HCT116 (cell line): ENCODE results near the gene AXIN1. TPM values are rescaled to one million over a fixed set of nuclear protein-coding genes. Genes with fewer than 3 reads are reported as not detected.

Experiments used
- ATAC-seq: fragments of 200-7000 bp; cut with Tn5 transposase; 2 replicates; pipeline ENCODE4 v1.9.1; 2020; ENCODE audit warnings: mild to moderate bottlenecking, moderate library complexity
- BruUV-seq: library from RNA; stranded (reverse); fragments of 400-500 nt; replicated peaks from 2 replicates; lab custom pipeline; 2021; lab: Mats Ljungman, UMichigan
- CTCF ChIA-PET: fragments of 300-600 bp; sonication (Branson Sonifier 250); formaldehyde crosslinking; loops from one replicate; lab custom pipeline; 2021; ENCODE audit warnings: antibody characterized with exemption; lab: Charles Lee
- POLR2A ChIA-PET: fragments of 300-600, 350-600 bp; sonication (Branson Sonifier 250); formaldehyde crosslinking; loops from one replicate; lab custom pipeline; 2021; ENCODE audit warnings: antibody characterized with exemption; lab: Charles Lee
- RAD21 ChIA-PET, 2 experiments: fragments of 300-600 bp; sonication (Branson Sonifier 250); formaldehyde crosslinking; loops; one replicate each; lab custom pipeline; 2023; ENCODE audit warnings: low total read pairs in 2 of 2; ENCODE audit not compliant: uncharacterized antibody in 2 of 2, unreplicated experiment in 2 of 2, low non-redundant PET in 1 of 2; lab: Charles Lee
- DNase-seq: peaks from one replicate; pipeline ENCODE4 v3.0.0-alpha.2; 2010; ENCODE audit warnings: low read depth, low spot score
- H2AFZ ChIP-seq: fragments of 200-600 bp; shearing (Covaris generic), sonication (generic); 2 replicates; pipeline ENCODE4 v1.6.1; 2017; ENCODE audit warnings: low read depth, mixed run types, mixed read lengths, antibody characterized with exemption, low read length; ENCODE audit not compliant: poor library complexity, severe bottlenecking
- H3K27ac ChIP-seq: 2 replicates; pipeline ENCODE4 v1.5.1; 2012; ENCODE audit warnings: low read depth, low read length
- H3K27me3 ChIP-seq: fragments of 200-600 bp; sonication (generic); 2 replicates; pipeline ENCODE4 v1.6.1; 2016; ENCODE audit warnings: mixed run types, low read length, mixed read lengths; ENCODE audit not compliant: insufficient read depth
- H3K36me3 ChIP-seq, 2 experiments: fragments of 200-500 bp in 1 of 2; fragments of 200-600 bp in 1 of 2; sonication (Bioruptor generic) in 1 of 2; sonication (generic) in 1 of 2; 2 replicates each; pipeline versions ENCODE4 v1.5.1 to v1.6.1; 2014 to 2016; ENCODE audit warnings: low read length in 2 of 2, inconsistent platforms in 1 of 2, mixed read lengths in 1 of 2, mixed run types in 1 of 2; ENCODE audit not compliant: insufficient read depth in 2 of 2, control insufficient read depth in 1 of 2
- H3K4me1 ChIP-seq, 2 experiments: fragments of 200-600 bp in 1 of 2; sonication (generic) in 1 of 2; 2 replicates each; pipeline versions ENCODE4 v1.5.1 to v1.6.1; 2012 to 2017; ENCODE audit warnings: low read length in 2 of 2, inconsistent platforms in 1 of 2, mild to moderate bottlenecking in 1 of 2, mixed read lengths in 1 of 2, mixed run types in 1 of 2, moderate library complexity in 1 of 2; ENCODE audit not compliant: insufficient read depth in 2 of 2, control insufficient read depth in 1 of 2
- H3K4me2 ChIP-seq: fragments of 200-600 bp; sonication (generic); 2 replicates; pipeline ENCODE4 v1.6.1; 2017; ENCODE audit warnings: mixed run types, low read length, mixed read lengths
- H3K4me3 ChIP-seq, 2 experiments: fragments of 200-600 bp in 1 of 2; sonication (generic) in 1 of 2; replicated peaks in 1 of 2; 2 replicates each; pipeline ENCODE4 v1.5.1; 2011 to 2016; ENCODE audit warnings: low read length in 2 of 2, control low read depth in 1 of 2, low read depth in 1 of 2, mild to moderate bottlenecking in 1 of 2, mixed read lengths in 1 of 2, mixed run types in 1 of 2
- H3K79me2 ChIP-seq: fragments of 200-600 bp; sonication (generic); 2 replicates; pipeline ENCODE4 v1.6.1; 2017; ENCODE audit warnings: mild to moderate bottlenecking, mixed run types, low read length, moderate library complexity, mixed read lengths; ENCODE audit not compliant: insufficient read depth
- H3K9ac ChIP-seq: fragments of 200-600 bp; sonication (generic); 2 replicates; pipeline ENCODE4 v1.6.1; 2016; ENCODE audit warnings: low read length, mixed read lengths
- H3K9me2 ChIP-seq: fragments of 200-600 bp; sonication (generic), shearing (Covaris generic); 2 replicates; pipeline ENCODE4 v1.6.1; 2017; ENCODE audit warnings: mixed run types, mild to moderate bottlenecking, moderate library complexity; ENCODE audit not compliant: insufficient read depth
- H3K9me3 ChIP-seq, 2 experiments: fragments of 200-500 bp in 1 of 2; fragments of 200-600 bp in 1 of 2; sonication (Bioruptor generic) in 1 of 2; sonication (generic) in 1 of 2; 2 replicates each; pipeline ENCODE4 v1.6.1; 2014 to 2017; ENCODE audit warnings: low read length in 2 of 2, mixed read lengths in 2 of 2, inconsistent platforms in 1 of 2, low read depth in 1 of 2, mild to moderate bottlenecking in 1 of 2, mixed run types in 1 of 2, moderate library complexity in 1 of 2; ENCODE audit not compliant: control insufficient read depth in 1 of 2, insufficient read depth in 1 of 2
- H4K20me1 ChIP-seq: fragments of 200-600 bp; sonication (generic), shearing (Covaris generic); 2 replicates; pipeline ENCODE4 v1.6.1; 2017; ENCODE audit warnings: mixed run types, mild to moderate bottlenecking, moderate library complexity; ENCODE audit not compliant: insufficient read depth
- CBX3 ChIP-seq: IDR thresholded peaks from 2 replicates; pipeline ENCODE4 v1.6.1; 2012; ENCODE audit warnings: low read depth
- EGR1 ChIP-seq: IDR thresholded peaks from 2 replicates; pipeline ENCODE4 v1.6.1; 2012; ENCODE audit warnings: low read depth
- ELF1 ChIP-seq: IDR thresholded peaks from 2 replicates; pipeline ENCODE4 v1.6.1; 2012; ENCODE audit warnings: low read depth, borderline replicate concordance
- EZH2 ChIP-seq: fragments of 200-600 bp; sonication (generic); IDR thresholded peaks from 2 replicates; pipeline ENCODE4 v1.6.1; 2017; ENCODE audit warnings: antibody characterized with exemption, mixed run types
- JUND ChIP-seq: IDR thresholded peaks from 2 replicates; pipeline ENCODE4 v1.6.1; 2012
- POLR2A ChIP-seq: IDR thresholded peaks from 2 replicates; pipeline ENCODE4 v1.7.0; 2011; ENCODE audit warnings: borderline replicate concordance; ENCODE audit not compliant: insufficient read depth, insufficient read length; ENCODE audit errors: extremely low read depth
- POLR2AphosphoS5 ChIP-seq: IDR thresholded peaks from 2 replicates; pipeline ENCODE4 v1.6.1; 2011; ENCODE audit warnings: mild to moderate bottlenecking, low read depth, low read length, moderate library complexity
- SRF ChIP-seq: IDR thresholded peaks from 2 replicates; pipeline ENCODE4 v1.6.1; 2012; ENCODE audit warnings: low read depth
- YY1 ChIP-seq: IDR thresholded peaks from 2 replicates; pipeline ENCODE4 v1.6.1; 2011; ENCODE audit warnings: low read length, low read depth, moderate library complexity, mild to moderate bottlenecking; ENCODE audit not compliant: insufficient replicate concordance; ENCODE audit errors: extremely low read depth
- ZFX ChIP-seq: fragments of 450-650 bp; IDR thresholded peaks from 2 replicates; pipeline ENCODE4 v1.6.1; 2017
- ZNF274 ChIP-seq: fragments of 200-500 bp; sonication (Bioruptor generic); IDR thresholded peaks from 2 replicates; pipeline ENCODE4 v1.6.1; 2014; ENCODE audit warnings: mild to moderate bottlenecking, low read depth, low read length, inconsistent platforms
- intact Hi-C: fragments of 100-400 bp; cut with micrococcal nuclease; formaldehyde crosslinking; loops from 2 replicates; pipeline ENCODE4 v1.10.0; 2022
- total RNA-seq: library from RNA; stranded (reverse); gene quantifications from one replicate; pipeline ENCODE4 v1.2.1, GENCODE V29; 2021; ENCODE audit not compliant: unreplicated experiment
- TF ChIP-seq, protein P1 (sequence below): IDR thresholded peaks from 2 replicates; pipeline ENCODE4 v1.6.1; 2012
- TF ChIP-seq, protein P2 (sequence below): IDR thresholded peaks from 2 replicates; pipeline ENCODE4 v1.6.1; 2012; ENCODE audit warnings: low read depth
- TF ChIP-seq, protein P3 (sequence below): IDR thresholded peaks from 2 replicates; pipeline ENCODE4 v1.6.1; 2011; ENCODE audit warnings: mild to moderate bottlenecking, low read length, moderate library complexity; ENCODE audit not compliant: insufficient replicate concordance; ENCODE audit errors: extremely low read depth
- TF ChIP-seq, protein P4 (sequence below), 3 experiments: fragments of 200-600 bp in 1 of 3; sonication (generic) in 1 of 3; IDR thresholded peaks in 2 of 3; conservative IDR thresholded peaks in 1 of 3; 2 replicates each; pipeline ENCODE4 v1.5.1; 2012 to 2017; ENCODE audit warnings: low read depth in 2 of 3, low read length in 2 of 3, antibody characterized with exemption in 1 of 3, borderline replicate concordance in 1 of 3, control low read depth in 1 of 3, mild to moderate bottlenecking in 1 of 3, mixed read lengths in 1 of 3, mixed run types in 1 of 3, moderate library complexity in 1 of 3; ENCODE audit not compliant: insufficient read depth in 1 of 3
- TF ChIP-seq, protein P5 (sequence below): IDR thresholded peaks from 2 replicates; pipeline ENCODE4 v1.6.1; 2012

AXIN1 gene
- total RNA-seq, 1 experiment from 2014 or later: 20.2 TPM

DNA sequence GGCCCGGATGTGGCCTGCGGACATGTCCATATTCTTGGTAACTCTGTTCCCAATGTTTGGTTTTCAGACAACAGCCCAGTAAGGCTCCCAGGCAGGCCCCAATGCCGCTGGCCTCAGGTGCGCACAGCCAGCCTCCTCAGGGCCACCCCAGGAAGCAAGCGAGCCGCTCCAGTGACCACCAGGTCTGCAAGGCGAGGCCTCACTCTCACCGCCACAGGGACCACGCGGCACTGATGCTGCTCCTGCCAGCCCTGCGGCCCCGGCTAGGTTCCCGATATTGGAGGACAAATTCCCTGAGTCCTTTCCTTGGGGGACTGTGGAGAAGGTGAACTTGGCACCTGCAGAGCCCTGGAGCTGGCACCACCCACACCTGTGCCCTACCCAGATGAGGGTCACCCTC, 50.6 kb downstream of the AXIN1 start:
- H3K79me2 ChIP-seq: no peaks in the 10 kb centered on the region
- intact Hi-C loops: no loop called here
- H3K4me2 ChIP-seq: no peak overlapping the region
- POLR2A ChIA-PET: no interaction called here
- CTCF ChIA-PET: no interaction called here
- H3K4me1 ChIP-seq: no peaks in the 10 kb centered on the region
- no peaks in the 10 kb centered on the region for H3K9me3 ChIP-seq
- no peak overlapping the region for H2AFZ ChIP-seq
- ATAC-seq: no peak
- H3K27me3 ChIP-seq: no peaks in the 10 kb centered on the region
- RAD21 ChIA-PET: no interaction called here
- no peak overlapping the region for H3K9ac ChIP-seq
- H3K27ac ChIP-seq: no peak overlapping the region
- H3K9me2 ChIP-seq: no peaks in the 10 kb centered on the region
- BruUV-seq: no TSS peak
- H3K36me3 ChIP-seq: no peaks in the 10 kb centered on the region; a peak in 1 of 4 replicates
- H3K4me3 ChIP-seq: no peak overlapping the region
- TF ChIP-seq, protein P1, sequence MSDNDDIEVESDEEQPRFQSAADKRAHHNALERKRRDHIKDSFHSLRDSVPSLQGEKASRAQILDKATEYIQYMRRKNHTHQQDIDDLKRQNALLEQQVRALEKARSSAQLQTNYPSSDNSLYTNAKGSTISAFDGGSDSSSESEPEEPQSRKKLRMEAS: no peak
- no peak for TF ChIP-seq ELF1
- TF ChIP-seq JUND: no peak
- TF ChIP-seq, protein P2, sequence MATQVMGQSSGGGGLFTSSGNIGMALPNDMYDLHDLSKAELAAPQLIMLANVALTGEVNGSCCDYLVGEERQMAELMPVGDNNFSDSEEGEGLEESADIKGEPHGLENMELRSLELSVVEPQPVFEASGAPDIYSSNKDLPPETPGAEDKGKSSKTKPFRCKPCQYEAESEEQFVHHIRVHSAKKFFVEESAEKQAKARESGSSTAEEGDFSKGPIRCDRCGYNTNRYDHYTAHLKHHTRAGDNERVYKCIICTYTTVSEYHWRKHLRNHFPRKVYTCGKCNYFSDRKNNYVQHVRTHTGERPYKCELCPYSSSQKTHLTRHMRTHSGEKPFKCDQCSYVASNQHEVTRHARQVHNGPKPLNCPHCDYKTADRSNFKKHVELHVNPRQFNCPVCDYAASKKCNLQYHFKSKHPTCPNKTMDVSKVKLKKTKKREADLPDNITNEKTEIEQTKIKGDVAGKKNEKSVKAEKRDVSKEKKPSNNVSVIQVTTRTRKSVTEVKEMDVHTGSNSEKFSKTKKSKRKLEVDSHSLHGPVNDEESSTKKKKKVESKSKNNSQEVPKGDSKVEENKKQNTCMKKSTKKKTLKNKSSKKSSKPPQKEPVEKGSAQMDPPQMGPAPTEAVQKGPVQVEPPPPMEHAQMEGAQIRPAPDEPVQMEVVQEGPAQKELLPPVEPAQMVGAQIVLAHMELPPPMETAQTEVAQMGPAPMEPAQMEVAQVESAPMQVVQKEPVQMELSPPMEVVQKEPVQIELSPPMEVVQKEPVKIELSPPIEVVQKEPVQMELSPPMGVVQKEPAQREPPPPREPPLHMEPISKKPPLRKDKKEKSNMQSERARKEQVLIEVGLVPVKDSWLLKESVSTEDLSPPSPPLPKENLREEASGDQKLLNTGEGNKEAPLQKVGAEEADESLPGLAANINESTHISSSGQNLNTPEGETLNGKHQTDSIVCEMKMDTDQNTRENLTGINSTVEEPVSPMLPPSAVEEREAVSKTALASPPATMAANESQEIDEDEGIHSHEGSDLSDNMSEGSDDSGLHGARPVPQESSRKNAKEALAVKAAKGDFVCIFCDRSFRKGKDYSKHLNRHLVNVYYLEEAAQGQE: no peak
- TF ChIP-seq ZNF274: no peak
- no peak for TF ChIP-seq CBX3
- no peak for TF ChIP-seq POLR2AphosphoS5
- TF ChIP-seq YY1: no peak
- TF ChIP-seq, protein P3, sequence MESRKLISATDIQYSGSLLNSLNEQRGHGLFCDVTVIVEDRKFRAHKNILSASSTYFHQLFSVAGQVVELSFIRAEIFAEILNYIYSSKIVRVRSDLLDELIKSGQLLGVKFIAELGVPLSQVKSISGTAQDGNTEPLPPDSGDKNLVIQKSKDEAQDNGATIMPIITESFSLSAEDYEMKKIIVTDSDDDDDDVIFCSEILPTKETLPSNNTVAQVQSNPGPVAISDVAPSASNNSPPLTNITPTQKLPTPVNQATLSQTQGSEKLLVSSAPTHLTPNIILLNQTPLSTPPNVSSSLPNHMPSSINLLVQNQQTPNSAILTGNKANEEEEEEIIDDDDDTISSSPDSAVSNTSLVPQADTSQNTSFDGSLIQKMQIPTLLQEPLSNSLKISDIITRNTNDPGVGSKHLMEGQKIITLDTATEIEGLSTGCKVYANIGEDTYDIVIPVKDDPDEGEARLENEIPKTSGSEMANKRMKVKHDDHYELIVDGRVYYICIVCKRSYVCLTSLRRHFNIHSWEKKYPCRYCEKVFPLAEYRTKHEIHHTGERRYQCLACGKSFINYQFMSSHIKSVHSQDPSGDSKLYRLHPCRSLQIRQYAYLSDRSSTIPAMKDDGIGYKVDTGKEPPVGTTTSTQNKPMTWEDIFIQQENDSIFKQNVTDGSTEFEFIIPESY: no peak
- TF ChIP-seq POLR2A: no peak
- TF ChIP-seq, protein P4, sequence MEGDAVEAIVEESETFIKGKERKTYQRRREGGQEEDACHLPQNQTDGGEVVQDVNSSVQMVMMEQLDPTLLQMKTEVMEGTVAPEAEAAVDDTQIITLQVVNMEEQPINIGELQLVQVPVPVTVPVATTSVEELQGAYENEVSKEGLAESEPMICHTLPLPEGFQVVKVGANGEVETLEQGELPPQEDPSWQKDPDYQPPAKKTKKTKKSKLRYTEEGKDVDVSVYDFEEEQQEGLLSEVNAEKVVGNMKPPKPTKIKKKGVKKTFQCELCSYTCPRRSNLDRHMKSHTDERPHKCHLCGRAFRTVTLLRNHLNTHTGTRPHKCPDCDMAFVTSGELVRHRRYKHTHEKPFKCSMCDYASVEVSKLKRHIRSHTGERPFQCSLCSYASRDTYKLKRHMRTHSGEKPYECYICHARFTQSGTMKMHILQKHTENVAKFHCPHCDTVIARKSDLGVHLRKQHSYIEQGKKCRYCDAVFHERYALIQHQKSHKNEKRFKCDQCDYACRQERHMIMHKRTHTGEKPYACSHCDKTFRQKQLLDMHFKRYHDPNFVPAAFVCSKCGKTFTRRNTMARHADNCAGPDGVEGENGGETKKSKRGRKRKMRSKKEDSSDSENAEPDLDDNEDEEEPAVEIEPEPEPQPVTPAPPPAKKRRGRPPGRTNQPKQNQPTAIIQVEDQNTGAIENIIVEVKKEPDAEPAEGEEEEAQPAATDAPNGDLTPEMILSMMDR (IDR thresholded peaks at IDR 0.05 in 2 of 3, conservative IDR thresholded peaks at IDR 0.05 in 1 of 3; ENCODE audit: borderline replicate concordance in 1 of 3, insufficient read depth in 1 of 3, low read depth in 2 of 3, low read length in 2 of 3): no peak
- no peak for TF ChIP-seq ZFX
- TF ChIP-seq, protein P5, sequence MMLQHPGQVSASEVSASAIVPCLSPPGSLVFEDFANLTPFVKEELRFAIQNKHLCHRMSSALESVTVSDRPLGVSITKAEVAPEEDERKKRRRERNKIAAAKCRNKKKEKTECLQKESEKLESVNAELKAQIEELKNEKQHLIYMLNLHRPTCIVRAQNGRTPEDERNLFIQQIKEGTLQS: no peak
- no peak for TF ChIP-seq EGR1
- no peak for TF ChIP-seq SRF
- no peak for TF ChIP-seq EZH2
- no peaks in the 10 kb centered on the region for H4K20me1 ChIP-seq
- no peak for DNase-seq
